ENCODE results near the gene NOMO2.
A peak's percentile ranks its signal among the peaks of the same experiment; 100 is the strongest.
"Not testable (repeated sequence)": the region's sequence is repeated elsewhere in the genome, so short reads cannot be mapped to it uniquely, and the experiment has no call there.

NOMO2 gene

GRCh38 chr16:18561727-18562314 is at the start of gene NOMO2:
Gene NOMO2 (minus strand): TSS chr16:18562097. CDS start chr16:18562040, 57 bp downstream.
- peak; percentile 86 to 91 for DNase-seq

- DNase-seq = not testable (repeated sequence)
Observed at GRCh38 chr16:18610147-18610803, 48.4 kb upstream of the NOMO2 start.

- DNase-seq = not testable (repeated sequence)
Observed at GRCh38 chr16:18608271-18608670, 46.4 kb upstream of the NOMO2 start.

- DNase-seq = not testable (repeated sequence)
Observed at GRCh38 chr16:18603572-18604246, 41.8 kb upstream of the NOMO2 start.

GRCh38 chr16:18598582-18598981 is 36.7 kb upstream of the NOMO2 start:
- DNase-seq = not testable (repeated sequence)

GRCh38 chr16:18597734-18598133 is 35.8 kb upstream of the NOMO2 start:
- not testable (repeated sequence) for DNase-seq

- DNase-seq = not testable (repeated sequence)
Observed at GRCh38 chr16:18597319-18597718, 35.4 kb upstream of the NOMO2 start.

GRCh38 chr16:18595796-18596195 is 33.9 kb upstream of the NOMO2 start:
- not testable (repeated sequence) for DNase-seq

- not testable (repeated sequence) for DNase-seq
Observed at GRCh38 chr16:18594880-18595279, 33.0 kb upstream of the NOMO2 start.

- DNase-seq = not testable (repeated sequence)
Observed at GRCh38 chr16:18593904-18594303, 32.0 kb upstream of the NOMO2 start.

GRCh38 chr16:18592982-18593381 is 31.1 kb upstream of the NOMO2 start:
- DNase-seq = not testable (repeated sequence)

- DNase-seq = peak; percentile 9 to 24
Observed at GRCh38 chr16:18591908-18592307, 30.0 kb upstream of the NOMO2 start.

GRCh38 chr16:18591441-18591840 is 29.5 kb upstream of the NOMO2 start:
- not testable (repeated sequence) for DNase-seq

GRCh38 chr16:18589806-18590205 is 27.9 kb upstream of the NOMO2 start:
- DNase-seq = not testable (repeated sequence)

- not testable (repeated sequence) for DNase-seq
Observed at GRCh38 chr16:18586560-18587540, 25.0 kb upstream of the NOMO2 start.

- DNase-seq = not testable (repeated sequence)
Observed at GRCh38 chr16:18585789-18586188, 23.9 kb upstream of the NOMO2 start.

GRCh38 chr16:18582902-18583301 is 21.0 kb upstream of the NOMO2 start:
- no peak for DNase-seq

- not testable (repeated sequence) for DNase-seq
Observed at GRCh38 chr16:18580396-18580795, 18.5 kb upstream of the NOMO2 start.

- not testable (repeated sequence) for DNase-seq
Observed at GRCh38 chr16:18579261-18579660, 17.4 kb upstream of the NOMO2 start.

- DNase-seq = not testable (repeated sequence)
Observed at GRCh38 chr16:18577942-18578341, 16.0 kb upstream of the NOMO2 start.

- DNase-seq = not testable (repeated sequence)
Observed at GRCh38 chr16:18575945-18576344, 14.0 kb upstream of the NOMO2 start.

GRCh38 chr16:18575298-18575917 is 13.5 kb upstream of the NOMO2 start:
- not testable (repeated sequence) for DNase-seq
